ENCODE results near the gene KIRREL3.

The KIRREL3 gene

DNA sequence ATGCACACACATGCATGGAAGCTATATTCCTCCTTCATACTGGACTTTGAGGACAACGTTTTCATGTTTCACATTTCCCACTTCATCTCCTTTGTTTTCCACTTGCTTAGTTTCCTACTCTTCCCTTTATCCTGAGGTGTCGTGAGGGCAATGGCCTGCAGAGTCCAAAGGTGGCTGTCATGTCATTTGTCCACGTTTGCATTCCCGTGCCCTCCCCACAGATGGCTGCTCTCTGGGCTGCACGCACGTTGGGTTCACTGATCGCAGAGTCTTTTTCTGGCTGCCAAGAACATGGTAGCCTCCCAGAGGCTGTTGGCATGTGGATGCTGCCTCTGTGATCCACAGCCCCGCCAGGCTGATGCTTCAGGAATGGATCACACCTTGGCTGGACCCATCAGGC is 389.1 kb downstream of the KIRREL3 start:
- Histone ChIP-seq H2AFZ (ENCODE audit: low read length) (no peak overlapping the region), H2AK5ac (ENCODE audit: low read depth, low read length) (no peak overlapping the region), H3K4me2 (ENCODE audit: insufficient read depth, low read length, poor library complexity, severe bottlenecking) (no peak overlapping the region), H3K36me3 (replicated peaks in 1 of 2; ENCODE audit: control insufficient read depth in 2 of 2, insufficient read depth in 2 of 2, low read length in 2 of 2) (no peaks in the 10 kb centered on the region), H3K9me3 (replicated peaks in 1 of 2; ENCODE audit: control insufficient read depth in 2 of 2, insufficient read depth in 1 of 2, low read depth in 1 of 2, low read length in 2 of 2) (no peaks in the 10 kb centered on the region), H4K8ac (ENCODE audit: low read depth, low read length) (no peak overlapping the region), H2BK12ac (ENCODE audit: low read length) (no peak overlapping the region), H3K79me1 (ENCODE audit: low read depth, low read length) (no peaks in the 10 kb centered on the region), H2BK5ac (ENCODE audit: low read length) (no peak overlapping the region), H3K4me3 (ENCODE audit: low read length in 2 of 2) (no peak overlapping the region), H3K9ac (ENCODE audit: low read depth, low read length, poor library complexity) (no peak overlapping the region), H3K4ac (ENCODE audit: low read length) (no peak overlapping the region), H2BK120ac (ENCODE audit: low read depth, low read length) (no peak overlapping the region), H2BK15ac (ENCODE audit: low read length) (no peak overlapping the region), H3K23ac (ENCODE audit: low read depth, low read length, poor library complexity) (no peak overlapping the region), H3K27ac (replicated peaks; ENCODE audit: low read length) (no peak overlapping the region), H3K4me1 (ENCODE audit: control insufficient read depth in 2 of 2, insufficient read depth in 1 of 2, low read depth in 1 of 2, low read length in 2 of 2) (peaks cover 0 to 20% of the 10 kb centered on the region in 2 donors), H3K18ac (ENCODE audit: low read length) (peak overlapping the region; percentile 3), H3K14ac (ENCODE audit: low read length) (no peak overlapping the region), H4K91ac (ENCODE audit: low read depth, low read length, poor library complexity) (no peak overlapping the region), H3K27me3 (ENCODE audit: control insufficient read depth in 3 of 3, insufficient read depth in 3 of 3, low read depth in 1 of 3, low read length in 3 of 3) (peaks cover 0 to 1% (median 0%) of the 10 kb centered on the region in 3 experiments)
- no CpG with 5 or more reads among the region's 8 CpGs for WGBS, 2 donors (ENCODE audit: extremely low coverage in 2 of 2, insufficient read length in 2 of 2, insufficient replicate concordance in 1 of 2)
- no peak for DNase-seq (ENCODE audit: low spot score)

- Histone ChIP-seq H3K4me2 (ENCODE audit: insufficient read depth, low read length, poor library complexity, severe bottlenecking) (no peak overlapping the region), H3K27me3 (ENCODE audit: control insufficient read depth in 3 of 3, insufficient read depth in 3 of 3, low read depth in 1 of 3, low read length in 3 of 3) (peaks cover 0 to 3% (median 3%) of the 10 kb centered on the region in 3 experiments)
Observed at GRCh38 chr11:126608658-126609057, 391.9 kb downstream of the KIRREL3 start.

GRCh38 chr11:126607776-126608541 is 392.6 kb downstream of the KIRREL3 start:
- Histone ChIP-seq H2BK15ac (ENCODE audit: low read length) (no peak overlapping the region), H3K36me3 (replicated peaks in 1 of 2; ENCODE audit: control insufficient read depth in 2 of 2, insufficient read depth in 2 of 2, low read length in 2 of 2) (no peaks in the 10 kb centered on the region), H2BK5ac (ENCODE audit: low read length) (peak overlapping the region; percentile 67), H3K9ac (ENCODE audit: low read depth, low read length, poor library complexity) (no peak overlapping the region), H3K23ac (ENCODE audit: low read depth, low read length, poor library complexity) (no peak overlapping the region), H3K4me3 (ENCODE audit: low read length in 2 of 2) (no peak overlapping the region), H3K79me1 (ENCODE audit: low read depth, low read length) (no peaks in the 10 kb centered on the region), H2AFZ (ENCODE audit: low read length) (no peak overlapping the region), H3K4ac (ENCODE audit: low read length) (no peak overlapping the region), H2AK5ac (ENCODE audit: low read depth, low read length) (peak overlapping the region; percentile 17), H2BK12ac (ENCODE audit: low read length) (no peak overlapping the region), H4K8ac (ENCODE audit: low read depth, low read length) (no peak overlapping the region), H3K27ac (replicated peaks; ENCODE audit: low read length) (peak overlapping the region; percentile 77), H3K4me1 (ENCODE audit: control insufficient read depth in 2 of 2, insufficient read depth in 1 of 2, low read depth in 1 of 2, low read length in 2 of 2) (peaks cover 0 to 26% of the 10 kb centered on the region in 2 donors), H3K18ac (ENCODE audit: low read length) (peak overlapping the region; percentile 81), H3K14ac (ENCODE audit: low read length) (no peak overlapping the region), H4K91ac (ENCODE audit: low read depth, low read length, poor library complexity) (no peak overlapping the region), H3K27me3 (ENCODE audit: control insufficient read depth in 3 of 3, insufficient read depth in 3 of 3, low read depth in 1 of 3, low read length in 3 of 3) (peaks cover 0 to 5% (median 3%) of the 10 kb centered on the region in 3 experiments), H2BK120ac (ENCODE audit: low read depth, low read length) (peak overlapping the region; percentile 21), H3K9me3 (replicated peaks in 1 of 2; ENCODE audit: control insufficient read depth in 2 of 2, insufficient read depth in 1 of 2, low read depth in 1 of 2, low read length in 2 of 2) (no peaks in the 10 kb centered on the region), H3K4me2 (ENCODE audit: insufficient read depth, low read length, poor library complexity, severe bottlenecking) (no peak overlapping the region)
- no CpG with 5 or more reads among the region's 19 CpGs for WGBS, 2 donors (ENCODE audit: extremely low coverage in 2 of 2, insufficient read length in 2 of 2, insufficient replicate concordance in 1 of 2)
- DNase-seq (ENCODE audit: low spot score) = no peak

More at GRCh38 chr11:126608658-126609057, 391.9 kb downstream of the KIRREL3 start:
- Histone ChIP-seq H3K27ac (replicated peaks; ENCODE audit: low read length) (peak overlapping the region; percentile 79), H3K4ac (ENCODE audit: low read length) (no peak overlapping the region), H2BK15ac (ENCODE audit: low read length) (no peak overlapping the region), H2BK5ac (ENCODE audit: low read length) (no peak overlapping the region), H3K9me3 (replicated peaks in 1 of 2; ENCODE audit: control insufficient read depth in 2 of 2, insufficient read depth in 1 of 2, low read depth in 1 of 2, low read length in 2 of 2) (no peaks in the 10 kb centered on the region), H3K14ac (ENCODE audit: low read length) (no peak overlapping the region), H2BK120ac (ENCODE audit: low read depth, low read length) (no peak overlapping the region), H3K4me3 (ENCODE audit: low read length in 2 of 2) (no peak overlapping the region), H3K79me1 (ENCODE audit: low read depth, low read length) (no peaks in the 10 kb centered on the region), H4K91ac (ENCODE audit: low read depth, low read length, poor library complexity) (no peak overlapping the region), H4K8ac (ENCODE audit: low read depth, low read length) (no peak overlapping the region), H3K18ac (ENCODE audit: low read length) (peak overlapping the region; percentile 1), H3K9ac (ENCODE audit: low read depth, low read length, poor library complexity) (no peak overlapping the region), H3K4me1 (ENCODE audit: control insufficient read depth in 2 of 2, insufficient read depth in 1 of 2, low read depth in 1 of 2, low read length in 2 of 2) (peaks cover 0 to 22% of the 10 kb centered on the region in 2 donors), H2AK5ac (ENCODE audit: low read depth, low read length) (no peak overlapping the region), H3K23ac (ENCODE audit: low read depth, low read length, poor library complexity) (no peak overlapping the region), H2AFZ (ENCODE audit: low read length) (no peak overlapping the region), H2BK12ac (ENCODE audit: low read length) (no peak overlapping the region), H3K36me3 (replicated peaks in 1 of 2; ENCODE audit: control insufficient read depth in 2 of 2, insufficient read depth in 2 of 2, low read length in 2 of 2) (no peaks in the 10 kb centered on the region)
- no peak for DNase-seq (ENCODE audit: low spot score)
- no CpG with 5 or more reads among the region's 1 CpG for WGBS, 2 donors (ENCODE audit: extremely low coverage in 2 of 2, insufficient read length in 2 of 2, insufficient replicate concordance in 1 of 2)

GRCh38 chr11:126607374-126607773 is 393.2 kb downstream of the KIRREL3 start:
- H3K4ac ChIP-seq (ENCODE audit: low read length) = no peak overlapping the region
- no peak overlapping the region for H3K18ac ChIP-seq (ENCODE audit: low read length)
- no peak overlapping the region for H3K23ac ChIP-seq (ENCODE audit: low read depth, low read length, poor library complexity)
- peaks cover 0 to 5% (median 4%) of the 10 kb centered on the region in 3 experiments for H3K27me3 ChIP-seq (ENCODE audit: control insufficient read depth in 3 of 3, insufficient read depth in 3 of 3, low read depth in 1 of 3, low read length in 3 of 3)
- H3K4me1 ChIP-seq (ENCODE audit: control insufficient read depth in 2 of 2, insufficient read depth in 1 of 2, low read depth in 1 of 2, low read length in 2 of 2) = peaks cover 0 to 31% of the 10 kb centered on the region in 2 donors
- H2AFZ ChIP-seq (ENCODE audit: low read length) = no peak overlapping the region
- no peak overlapping the region for H3K4me3 ChIP-seq (ENCODE audit: low read length in 2 of 2)
- no peak overlapping the region for H3K9ac ChIP-seq (ENCODE audit: low read depth, low read length, poor library complexity)
- peak; percentile 59 for DNase-seq (ENCODE audit: low spot score)
- H4K91ac ChIP-seq (ENCODE audit: low read depth, low read length, poor library complexity) = no peak overlapping the region
- H3K14ac ChIP-seq (ENCODE audit: low read length) = no peak overlapping the region
- H3K27ac ChIP-seq (replicated peaks; ENCODE audit: low read length) = peak overlapping the region; percentile 77
- no peak overlapping the region for H3K4me2 ChIP-seq (ENCODE audit: insufficient read depth, low read length, poor library complexity, severe bottlenecking)
- H3K36me3 ChIP-seq (replicated peaks in 1 of 2; ENCODE audit: control insufficient read depth in 2 of 2, insufficient read depth in 2 of 2, low read length in 2 of 2) = no peaks in the 10 kb centered on the region
- H2BK5ac ChIP-seq (ENCODE audit: low read length) = no peak overlapping the region
- no peaks in the 10 kb centered on the region for H3K79me1 ChIP-seq (ENCODE audit: low read depth, low read length)
- H2AK5ac ChIP-seq (ENCODE audit: low read depth, low read length) = peak overlapping the region; percentile 17
- H2BK12ac ChIP-seq (ENCODE audit: low read length) = no peak overlapping the region
- no peak overlapping the region for H4K8ac ChIP-seq (ENCODE audit: low read depth, low read length)
- H2BK120ac ChIP-seq (ENCODE audit: low read depth, low read length) = peak overlapping the region; percentile 21
- H3K9me3 ChIP-seq (replicated peaks in 1 of 2; ENCODE audit: control insufficient read depth in 2 of 2, insufficient read depth in 1 of 2, low read depth in 1 of 2, low read length in 2 of 2) = no peaks in the 10 kb centered on the region
- H2BK15ac ChIP-seq (ENCODE audit: low read length) = no peak overlapping the region
- no CpG with 5 or more reads among the region's 8 CpGs for WGBS, 2 donors (ENCODE audit: extremely low coverage in 2 of 2, insufficient read length in 2 of 2, insufficient replicate concordance in 1 of 2)

Data from neuronal stem cell (in vitro differentiated cells).